LoVo (cell line): ENCODE results near the gene RGS6.
"Not testable (repeated sequence)": the region's sequence is repeated elsewhere in the genome, so short reads cannot be mapped to it uniquely, and the experiment has no call there.

Source experiments
- DNase-seq: peaks from one replicate; pipeline ENCODE4 v3.0.0-alpha.2; 2016; ENCODE audit warnings: low spot score

The RGS6 gene

DNA sequence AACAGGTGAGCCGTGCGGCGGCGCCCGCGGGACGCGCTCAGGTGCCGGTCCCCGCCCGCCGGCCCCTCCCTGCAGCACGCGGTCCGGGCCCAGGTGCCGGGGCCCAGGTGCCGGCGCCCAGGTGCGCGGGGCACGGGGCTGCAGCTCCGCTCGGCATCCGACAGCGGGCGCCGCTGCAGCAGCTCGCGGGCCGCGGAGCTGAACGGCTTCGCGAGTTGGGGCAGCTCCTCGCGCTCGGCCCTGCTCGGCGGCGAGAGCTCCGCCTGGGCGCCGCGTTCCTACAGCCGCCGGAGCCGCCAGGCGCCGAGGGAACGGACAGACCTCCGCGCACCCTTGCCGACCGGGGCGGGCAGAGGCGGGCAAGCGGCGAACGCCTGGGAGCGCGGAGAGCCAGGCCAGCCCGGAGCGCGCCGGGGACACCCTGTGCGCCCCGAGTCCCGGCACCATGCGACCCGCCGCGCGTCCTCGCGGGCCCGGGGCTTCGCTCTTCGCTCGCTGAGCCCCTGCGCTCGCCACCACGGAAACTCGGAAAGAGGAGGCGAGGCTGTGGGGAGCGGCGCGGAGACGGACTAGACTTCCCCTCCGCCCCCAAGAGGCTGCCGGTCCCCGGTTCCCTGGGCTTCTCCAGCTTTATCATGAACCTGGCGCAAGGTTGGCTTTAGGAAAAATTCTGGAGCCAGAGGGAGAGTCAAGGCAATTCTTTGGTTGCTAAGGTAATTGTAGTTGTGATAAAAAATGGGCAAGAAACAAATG lies at the start of gene RGS6:
Gene RGS6, plus strand, starts transcription at position 201 of the 753 bp plus-strand sequence.
- DNase-seq = peak; percentile 65

DNA sequence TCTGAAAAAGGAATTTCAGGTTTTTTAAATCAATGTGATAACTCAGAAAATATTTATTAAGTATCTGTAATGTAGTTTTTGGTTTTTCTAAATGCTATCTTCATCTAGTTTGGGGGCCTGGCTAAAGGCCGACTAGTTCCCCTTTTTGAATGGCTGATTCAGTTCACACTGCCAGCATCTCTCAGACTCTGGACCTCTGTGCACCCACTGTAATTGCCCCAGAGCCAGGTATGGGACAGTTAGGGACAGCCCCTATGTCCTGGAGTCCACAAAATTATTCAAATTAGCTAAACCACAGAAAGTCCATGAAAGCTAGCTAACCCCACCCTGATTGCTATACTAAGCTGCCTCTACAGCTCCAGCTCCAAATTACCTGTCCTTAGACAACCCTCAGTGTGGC lies 49.1 kb upstream of the RGS6 start:
- no peak for DNase-seq

DNA sequence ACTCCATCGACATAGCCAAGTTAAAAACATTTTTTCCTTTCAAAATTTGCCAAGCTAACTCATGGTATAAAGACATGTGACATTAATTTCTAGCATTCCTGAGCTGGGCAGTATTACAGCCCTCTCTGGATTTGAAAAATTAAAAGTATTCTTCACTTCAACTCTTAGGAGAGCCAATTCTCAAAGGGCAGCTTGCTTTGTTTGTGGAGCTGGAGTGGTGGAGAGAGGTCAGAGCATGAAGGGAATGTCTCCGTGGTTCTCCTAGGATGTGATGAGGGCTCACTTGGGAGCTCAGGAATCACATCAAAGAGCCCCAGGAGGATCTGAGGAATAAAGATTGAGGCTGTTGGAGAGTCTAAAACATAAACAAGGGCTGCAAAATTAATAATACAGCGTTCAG lies 46.9 kb upstream of the RGS6 start:
- DNase-seq = no peak

GRCh38 chr14:71887802-71888201 lies 44.4 kb upstream of the RGS6 start:
- DNase-seq = not testable (repeated sequence)

GRCh38 chr14:71890541-71890940 lies 41.7 kb upstream of the RGS6 start:
- no peak for DNase-seq

DNA sequence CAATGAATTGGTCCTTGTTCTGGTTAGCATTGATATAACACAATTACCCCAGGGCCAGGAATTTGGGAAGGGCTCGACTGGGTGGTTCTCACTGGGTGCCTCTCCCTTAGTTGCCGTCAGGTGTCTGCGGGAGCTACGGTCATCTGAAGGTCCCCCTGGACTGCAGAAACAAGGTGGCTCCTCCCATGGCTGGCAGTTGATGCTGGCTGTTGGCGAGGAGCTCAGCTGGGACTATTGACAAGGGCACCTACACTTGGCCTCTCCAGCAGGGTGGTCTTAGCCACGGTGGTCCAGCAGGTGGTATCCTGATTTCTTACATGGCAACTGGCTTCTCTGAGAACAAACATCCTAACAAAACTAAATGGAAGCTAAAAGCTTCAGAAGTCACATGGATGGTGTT lies 41.0 kb upstream of the RGS6 start:
- DNase-seq = no peak

DNA sequence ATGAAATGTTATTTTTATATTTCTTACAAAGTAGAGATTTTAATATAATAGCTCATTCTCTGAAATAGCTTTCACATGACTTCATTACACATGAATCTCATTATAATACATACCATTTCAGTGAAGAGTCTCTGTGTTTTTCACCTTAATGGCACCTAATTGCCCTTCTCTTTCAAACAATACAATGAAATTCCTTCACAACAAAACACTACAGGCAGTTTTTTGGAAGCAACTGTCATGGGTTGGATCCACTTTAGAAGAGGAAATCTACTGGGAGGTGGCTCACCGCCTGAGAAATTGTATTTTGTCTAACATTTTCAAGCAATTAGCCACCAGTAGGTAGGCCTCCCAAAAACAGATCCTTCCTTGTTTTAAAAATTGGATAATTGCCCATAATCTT lies 40.3 kb upstream of the RGS6 start:
- no peak for DNase-seq

DNA sequence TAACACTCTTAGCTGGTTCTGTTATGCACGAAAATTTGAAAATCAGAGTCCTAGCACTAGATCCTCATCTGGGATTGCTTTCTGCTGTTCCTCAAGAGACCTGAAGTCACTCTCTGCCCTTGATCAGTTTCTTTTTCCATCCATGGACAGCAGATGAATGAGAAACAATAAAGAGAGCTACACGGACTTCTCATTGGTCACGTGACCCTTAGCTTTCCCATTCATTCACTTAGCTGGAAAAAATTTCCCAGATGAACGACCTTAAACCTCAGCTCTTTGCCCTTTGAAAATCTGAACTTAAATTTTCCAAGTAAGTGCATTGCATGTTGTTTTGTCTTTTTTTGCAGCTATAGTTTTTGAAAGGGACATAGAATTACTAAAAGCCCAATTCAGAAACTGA lies 27.2 kb upstream of the RGS6 start:
- no peak for DNase-seq

- no peak for DNase-seq
These were observed 26.4 kb upstream of the RGS6 start for GRCh38 chr14:71905860-71906259.

- DNase-seq = no peak
These were observed 24.3 kb upstream of the RGS6 start for GRCh38 chr14:71907793-71908515.

DNA sequence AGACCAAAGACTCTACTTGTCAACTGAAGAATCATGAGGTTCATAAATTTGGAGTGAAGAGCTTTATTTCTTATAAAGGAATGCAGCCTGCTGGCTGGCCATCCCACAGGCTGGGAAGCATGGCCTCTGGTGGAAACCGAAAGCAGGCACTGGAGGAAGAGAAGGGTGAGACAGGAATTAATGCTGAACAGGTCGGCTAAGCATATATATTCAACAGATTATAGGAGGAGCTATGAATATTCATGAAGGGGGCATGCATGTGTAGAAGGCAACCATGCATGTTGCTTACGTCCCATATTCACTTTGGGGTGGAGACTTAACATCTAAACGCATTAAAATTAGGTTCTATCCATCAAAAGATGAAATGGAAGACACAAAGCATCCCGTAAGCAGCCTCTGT lies 20.6 kb upstream of the RGS6 start:
- DNase-seq = no peak

- DNase-seq = no peak
These were observed 18.9 kb upstream of the RGS6 start for GRCh38 chr14:71913342-71913741.

- DNase-seq = no peak
These were observed 13.3 kb upstream of the RGS6 start for GRCh38 chr14:71918955-71919354.

DNA sequence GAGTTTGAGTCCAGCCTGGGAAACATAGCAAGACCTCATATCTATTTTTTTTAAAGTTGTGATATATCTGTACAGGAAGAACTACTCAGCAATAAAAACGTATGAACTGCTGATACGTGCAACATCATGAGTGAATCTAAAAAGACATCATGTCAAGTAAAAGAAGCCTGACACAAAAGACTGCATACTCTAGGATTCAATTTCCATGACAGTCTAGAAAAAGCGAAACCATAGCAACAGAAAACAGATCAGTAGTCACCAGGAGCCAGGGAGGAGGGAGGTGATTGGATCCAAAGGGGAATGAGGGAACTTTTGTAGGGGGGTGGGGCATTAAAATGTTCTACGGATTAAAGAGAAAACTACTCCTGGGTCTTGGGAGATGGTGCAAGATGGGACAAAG lies 8.7 kb upstream of the RGS6 start:
- DNase-seq = no peak

DNA sequence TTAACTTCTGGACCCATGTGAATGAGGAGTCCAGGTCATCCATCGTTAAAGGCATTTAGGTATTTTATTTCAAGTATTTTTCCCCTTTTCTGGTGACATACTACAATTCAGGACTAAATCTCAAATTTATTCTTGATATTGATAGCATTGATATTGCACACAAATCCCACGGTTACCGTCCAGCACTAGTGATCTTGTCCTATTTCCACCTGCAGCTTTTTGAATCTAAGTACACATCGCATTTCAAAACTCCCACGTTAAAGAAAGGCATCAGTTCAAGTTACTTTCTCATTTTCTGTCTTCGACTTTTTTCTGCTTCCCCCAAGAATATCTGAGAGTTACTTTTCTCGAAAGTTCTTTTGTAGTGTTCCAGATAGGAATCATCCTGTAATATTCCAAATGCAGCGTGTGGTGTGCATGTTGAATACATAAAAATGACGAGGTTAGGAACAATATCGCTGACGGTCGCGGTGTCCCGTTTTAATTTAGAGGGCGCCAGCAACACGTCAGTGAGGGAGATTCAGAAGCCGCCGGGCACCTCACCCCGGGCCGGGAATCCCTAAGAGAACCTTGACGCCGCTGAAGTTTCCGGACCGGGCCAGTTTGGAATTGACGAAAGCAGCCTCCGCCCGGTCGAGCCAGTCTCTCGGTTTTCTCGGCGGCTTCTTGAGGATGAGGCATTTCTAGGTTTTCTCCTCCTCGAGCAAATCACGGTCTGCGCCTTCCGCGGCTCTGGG lies 569 bp upstream of the RGS6 start:
- DNase-seq = peak; percentile 27

- DNase-seq = no peak
These were observed 865 bp downstream of the RGS6 start for GRCh38 chr14:71933001-71933587.

DNA sequence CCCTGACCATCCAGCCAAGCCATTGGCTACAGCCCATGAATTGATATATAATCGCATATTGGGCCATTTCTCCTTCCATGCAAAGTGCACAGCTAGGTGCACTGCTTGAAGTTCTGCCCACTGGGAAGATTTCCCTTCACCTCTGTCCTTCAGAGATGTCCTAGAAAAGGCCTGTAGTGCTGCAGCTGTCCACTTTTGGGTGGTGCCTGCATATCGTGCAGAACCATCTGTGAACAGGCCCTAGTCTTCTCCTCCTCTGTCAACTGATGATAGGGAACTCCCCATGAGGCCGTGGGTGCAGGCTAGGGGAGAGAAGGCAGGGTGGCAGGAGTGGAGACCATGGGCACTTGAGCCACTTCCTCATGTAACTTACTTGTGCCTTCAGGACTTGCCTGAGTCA lies 6.0 kb downstream of the RGS6 start:
- not testable (repeated sequence) for DNase-seq

GRCh38 chr14:71939344-71939743 lies 7.1 kb downstream of the RGS6 start:
- not testable (repeated sequence) for DNase-seq

- DNase-seq = not testable (repeated sequence)
These were observed 8.3 kb downstream of the RGS6 start for GRCh38 chr14:71940500-71940899.

DNA sequence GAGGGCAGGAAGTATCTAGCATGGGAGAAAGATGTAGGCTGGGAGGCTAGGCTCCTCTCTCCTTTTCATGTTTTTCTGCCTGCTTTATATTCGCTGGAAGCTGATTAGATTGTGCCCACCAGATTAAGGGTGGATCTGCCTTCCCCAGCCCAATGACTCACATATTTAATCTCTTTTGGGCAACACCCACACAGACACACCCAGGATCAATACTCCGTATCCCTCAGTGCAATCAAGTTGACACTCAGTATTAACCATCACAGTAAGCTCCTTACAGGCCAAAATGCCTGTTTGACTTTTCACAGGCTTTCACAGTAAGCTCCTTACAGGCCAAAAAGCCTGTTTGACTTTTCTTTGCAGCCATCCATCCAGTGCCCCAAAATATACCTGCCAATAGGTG lies 9.4 kb downstream of the RGS6 start:
- not testable (repeated sequence) for DNase-seq

GRCh38 chr14:71942904-71943694 lies 10.9 kb downstream of the RGS6 start:
- no peak for DNase-seq

- no peak for DNase-seq
These were observed 11.4 kb downstream of the RGS6 start for GRCh38 chr14:71943695-71944018.
